ENCODE data around the gene MIER3.
"Not testable (repeated sequence)": the region's sequence is repeated elsewhere in the genome, so short reads cannot be mapped to it uniquely, and the experiment has no call there.

The MIER3 gene

GRCh38 chr5:56985936-56986625 is 34.2 kb upstream of the MIER3 start:
- no peak for TF ChIP-seq CTCF (IDR thresholded peaks at IDR 0.05; ENCODE audit: low read length, missing control alignments)
- no peak overlapping the region for H3K4me3 ChIP-seq (replicated peaks; ENCODE audit: low read depth, low read length)
- DNase-seq (ENCODE audit: low read depth): no peak

GRCh38 chr5:56984445-56984844 is 32.5 kb upstream of the MIER3 start:
- DNase-seq (ENCODE audit: low read depth): no peak
- no peak for TF ChIP-seq CTCF (IDR thresholded peaks at IDR 0.05; ENCODE audit: low read length, missing control alignments)
- H3K4me3 ChIP-seq (replicated peaks; ENCODE audit: low read depth, low read length): no peak overlapping the region

- DNase-seq (ENCODE audit: low read depth): no peak
- H3K4me3 ChIP-seq (replicated peaks; ENCODE audit: low read depth, low read length): no peak overlapping the region
- no peak for TF ChIP-seq CTCF (IDR thresholded peaks at IDR 0.05; ENCODE audit: low read length, missing control alignments)
Measured at GRCh38 chr5:56983593-56984361, 31.9 kb upstream of the MIER3 start.

GRCh38 chr5:56981548-56982315 is 29.8 kb upstream of the MIER3 start:
- H3K4me3 ChIP-seq (replicated peaks; ENCODE audit: low read depth, low read length): no peak overlapping the region
- DNase-seq (ENCODE audit: low read depth): no peak
- no peak for TF ChIP-seq CTCF (IDR thresholded peaks at IDR 0.05; ENCODE audit: low read length, missing control alignments)

GRCh38 chr5:56979968-56980367 is 28.0 kb upstream of the MIER3 start:
- TF ChIP-seq CTCF (IDR thresholded peaks at IDR 0.05; ENCODE audit: low read length, missing control alignments): no peak
- no peak for DNase-seq (ENCODE audit: low read depth)
- H3K4me3 ChIP-seq (replicated peaks; ENCODE audit: low read depth, low read length): no peak overlapping the region

GRCh38 chr5:56979526-56979925 is 27.6 kb upstream of the MIER3 start:
- not testable (repeated sequence) for H3K4me3 ChIP-seq (replicated peaks; ENCODE audit: low read depth, low read length); DNase-seq (ENCODE audit: low read depth)

GRCh38 chr5:56977822-56978221 is 25.9 kb upstream of the MIER3 start:
- no peak for DNase-seq (ENCODE audit: low read depth)
- H3K4me3 ChIP-seq (replicated peaks; ENCODE audit: low read depth, low read length): no peak overlapping the region
- TF ChIP-seq CTCF (IDR thresholded peaks at IDR 0.05; ENCODE audit: low read length, missing control alignments): no peak
